ENCODE results near the gene MRPL48.
A peak's percentile ranks its signal among the peaks of the same experiment; 100 is the strongest.

GRCh38 chr11:73779084-73779902 is 8.4 kb upstream of the MRPL48 start:
- TF ChIP-seq CTCF (IDR thresholded peaks at IDR 0.05 in 2 of 3, conservative IDR thresholded peaks at IDR 0.05 in 1 of 3; ENCODE audit: borderline replicate concordance in 1 of 3, insufficient read depth in 1 of 3, low read depth in 2 of 3, low read length in 2 of 3), result no peak
- TF ChIP-seq POLR2A (IDR thresholded peaks at IDR 0.05; ENCODE audit: borderline replicate concordance, extremely low read depth, insufficient read depth, insufficient read length), result peak; percentile 56
- no peak for TF ChIP-seq SP1 (IDR thresholded peaks at IDR 0.05; ENCODE audit: low read depth)
- no peak for TF ChIP-seq EZH2phosphoT487 (IDR thresholded peaks at IDR 0.05; ENCODE audit: borderline replicate concordance)
- TF ChIP-seq, protein P1, sequence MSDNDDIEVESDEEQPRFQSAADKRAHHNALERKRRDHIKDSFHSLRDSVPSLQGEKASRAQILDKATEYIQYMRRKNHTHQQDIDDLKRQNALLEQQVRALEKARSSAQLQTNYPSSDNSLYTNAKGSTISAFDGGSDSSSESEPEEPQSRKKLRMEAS (IDR thresholded peaks at IDR 0.05), result no peak
- TF ChIP-seq ZFX (IDR thresholded peaks at IDR 0.05), result no peak
- no peak for TF ChIP-seq EZH2 (IDR thresholded peaks at IDR 0.05)
- no peak for TF ChIP-seq ZNF274 (IDR thresholded peaks at IDR 0.05; ENCODE audit: low read depth, low read length)
- no peak for TF ChIP-seq EGR1 (IDR thresholded peaks at IDR 0.05; ENCODE audit: low read depth)
- peak; percentile 99 for TF ChIP-seq YY1 (IDR thresholded peaks at IDR 0.05; ENCODE audit: extremely low read depth, insufficient replicate concordance, low read depth, low read length)
- TF ChIP-seq REST (IDR thresholded peaks at IDR 0.05; ENCODE audit: low read depth), result no peak
